ENCODE measurements around the gene FAM117B. TPM values are rescaled to one million over a fixed set of nuclear protein-coding genes. Genes with fewer than 3 reads are reported as not detected.

FAM117B gene
- total RNA-seq = 1 to 10 TPM; 3.3 to 3.6 TPM
- long read RNA-seq, donor 1 = 0 reads
- long read RNA-seq, donor 2 = 0 reads

GRCh38 chr2:202634556-202635427 lies at the start of gene FAM117B:
Gene FAM117B, plus strand, starts transcription at chr2:202634969. Its CDS starts 219 bp downstream, at chr2:202635188.
- intact Hi-C loops (cut with DNase I) = no loop called here
- DNase-seq (ENCODE audit: low spot score) = peak; percentile 99

- no peak for DNase-seq (ENCODE audit: low spot score)
- intact Hi-C loops (cut with DNase I) = no loop called here
Measured at GRCh38 chr2:202588647-202589581, 45.9 kb upstream of the FAM117B start.

GRCh38 chr2:202589582-202589949 lies 45.2 kb upstream of the FAM117B start:
- no peak for DNase-seq (ENCODE audit: low spot score)
- intact Hi-C loops (cut with DNase I) = no loop called here

- DNase-seq (ENCODE audit: low spot score) = no peak
- intact Hi-C loops (cut with DNase I) = no loop called here
Measured at GRCh38 chr2:202592566-202592965, 42.2 kb upstream of the FAM117B start.

- intact Hi-C loops (cut with DNase I) = no loop called here
- no peak for DNase-seq (ENCODE audit: low spot score)
Measured at GRCh38 chr2:202599105-202599504, 35.7 kb upstream of the FAM117B start.

GRCh38 chr2:202599911-202600310 lies 34.9 kb upstream of the FAM117B start:
- no peak for DNase-seq (ENCODE audit: low spot score)
- intact Hi-C loops (cut with DNase I) = no loop called here

- intact Hi-C loops (cut with DNase I) = no loop called here
- no peak for DNase-seq (ENCODE audit: low spot score)
Measured at GRCh38 chr2:202604699-202605098, 30.1 kb upstream of the FAM117B start.

- intact Hi-C loops (cut with DNase I) = no loop called here
- DNase-seq (ENCODE audit: low spot score) = no peak
Measured at GRCh38 chr2:202605174-202605573, 29.6 kb upstream of the FAM117B start.

- intact Hi-C loops (cut with DNase I) = no loop called here
Measured at GRCh38 chr2:202608142-202608852, 26.5 kb upstream of the FAM117B start.

GRCh38 chr2:202609381-202610145 lies 25.2 kb upstream of the FAM117B start:
- intact Hi-C loops (cut with DNase I) = no loop called here
- DNase-seq (ENCODE audit: low spot score) = no peak

More at GRCh38 chr2:202608142-202608852, 26.5 kb upstream of the FAM117B start:
- no peak for DNase-seq (ENCODE audit: low spot score)

- intact Hi-C loops (cut with DNase I) = no loop called here
- no peak for DNase-seq (ENCODE audit: low spot score)
Measured at GRCh38 chr2:202610380-202610779, 24.4 kb upstream of the FAM117B start.

- no peak for DNase-seq (ENCODE audit: low spot score)
- intact Hi-C loops (cut with DNase I) = no loop called here
Measured at GRCh38 chr2:202612145-202612544, 22.6 kb upstream of the FAM117B start.

- no peak for DNase-seq (ENCODE audit: low spot score)
- intact Hi-C loops (cut with DNase I) = no loop called here
Measured at GRCh38 chr2:202613479-202613878, 21.3 kb upstream of the FAM117B start.

GRCh38 chr2:202624133-202624532 lies 10.6 kb upstream of the FAM117B start:
- DNase-seq (ENCODE audit: low spot score) = peak; percentile 29
- intact Hi-C loops (cut with DNase I) = no loop called here

- intact Hi-C loops (cut with DNase I) = no loop called here
- DNase-seq (ENCODE audit: low spot score) = no peak
Measured at GRCh38 chr2:202627042-202627441, 7.7 kb upstream of the FAM117B start.

- intact Hi-C loops (cut with DNase I) = no loop called here
- DNase-seq (ENCODE audit: low spot score) = no peak
Measured at GRCh38 chr2:202628646-202629198, 6.0 kb upstream of the FAM117B start.

GRCh38 chr2:202632682-202633290 lies 2.0 kb upstream of the FAM117B start:
- intact Hi-C loops (cut with DNase I) = no loop called here
- peak; percentile 85 for DNase-seq (ENCODE audit: low spot score)

GRCh38 chr2:202633470-202633869 lies 1.3 kb upstream of the FAM117B start:
- DNase-seq (ENCODE audit: low spot score) = no peak
- intact Hi-C loops (cut with DNase I) = no loop called here
